ENCODE measurements around the gene QSER1. TPM values are rescaled to one million over a fixed set of nuclear protein-coding genes. Genes with fewer than 3 reads are reported as not detected.

Gene QSER1
- total and polyA plus RNA-seq, 4 donors, result 3.5 to 59.9 (median 10.6) TPM

DNA sequence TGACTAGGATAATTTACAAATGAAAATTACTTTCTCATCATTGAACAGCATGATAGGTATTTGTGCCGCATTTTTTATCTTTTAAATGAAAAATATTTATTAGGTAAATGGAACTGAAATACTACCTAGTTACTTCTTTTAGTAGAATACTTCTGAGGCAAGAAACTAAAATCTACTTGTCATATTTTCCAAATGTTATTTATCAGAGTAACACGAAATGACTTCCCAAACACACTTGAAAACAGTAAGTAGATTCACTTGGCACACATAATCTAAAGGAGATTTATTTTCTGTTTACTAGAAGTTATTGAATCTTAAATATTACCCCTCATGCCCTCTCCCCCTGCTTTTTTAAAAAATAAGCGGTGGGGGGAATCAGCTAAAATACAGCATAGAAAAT lies 2.3 kb downstream of the QSER1 start:
- DNase-seq (peak in 2 of 3 donors; percentile 54 to 62), ATAC-seq (ENCODE audit: insufficient read depth, low FRiP score) (no peak)
- no peak for TF ChIP-seq CTCF (IDR thresholded peaks at IDR 0.05; ENCODE audit: control extremely low read depth, extremely low read depth)
- Histone ChIP-seq H3K4me3 (no peak overlapping the region), H3K27ac (ENCODE audit: low read depth in 1 of 2, low read length in 1 of 2) (no peak overlapping the region), H3K4me1 (ENCODE audit: control insufficient read depth in 5 of 5, insufficient read depth in 5 of 5, low read length in 5 of 5) (peaks cover 0 to 28% (median 0%) of the 10 kb centered on the region in 5 donors), H3K27me3 (ENCODE audit: control insufficient read depth in 3 of 3, insufficient read depth in 3 of 3, low read length in 2 of 3) (no peaks in the 10 kb centered on the region), H3K9me3 (ENCODE audit: control insufficient read depth in 4 of 4, insufficient read depth in 3 of 4, low read length in 3 of 4) (no peaks in the 10 kb centered on the region), H3K36me3 (ENCODE audit: control insufficient read depth in 4 of 4, insufficient read depth in 4 of 4, low read length in 4 of 4) (peaks cover 0 to 5% (median 0%) of the 10 kb centered on the region in 4 donors), H3K9ac (ENCODE audit: insufficient read depth in 1 of 2, low read length in 2 of 2) (peak overlapping the region in 1 of 2 donors; percentile 87)
- 75 to 85% methylated on average over 3 of the region's 3 CpGs for WGBS, 2 donors

DNA sequence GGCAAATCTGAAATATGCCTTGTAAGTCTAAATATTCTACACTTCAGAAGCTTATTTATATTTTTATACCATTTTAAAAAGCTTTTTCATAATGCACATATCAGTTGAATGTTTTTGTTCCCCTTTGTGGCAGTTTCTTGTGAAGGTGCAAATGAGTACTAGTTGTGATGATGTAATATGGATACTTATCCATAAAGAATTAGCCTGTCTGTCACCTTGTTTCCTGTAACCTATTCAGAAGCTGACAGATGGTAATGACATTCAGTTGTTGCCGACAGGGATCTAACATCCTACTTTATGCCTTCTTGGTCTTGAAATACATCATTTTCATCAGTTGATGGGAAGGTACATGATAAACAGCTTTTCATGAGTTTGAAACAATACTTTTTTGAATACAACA lies 2.9 kb downstream of the QSER1 start:
- H3K4me3 ChIP-seq, result no peak overlapping the region
- ATAC-seq (ENCODE audit: insufficient read depth, low FRiP score) (no peak), DNase-seq (peak in 1 of 3 donors; percentile 18)
- H3K36me3 ChIP-seq (ENCODE audit: control insufficient read depth in 4 of 4, insufficient read depth in 4 of 4, low read length in 4 of 4), result peaks cover 0 to 5% (median 0%) of the 10 kb centered on the region in 4 donors
- no peak overlapping the region for H3K27ac ChIP-seq (ENCODE audit: low read depth in 1 of 2, low read length in 1 of 2)
- no peak overlapping the region for H3K9ac ChIP-seq (ENCODE audit: insufficient read depth in 1 of 2, low read length in 2 of 2)
- no peak for TF ChIP-seq CTCF (IDR thresholded peaks at IDR 0.05; ENCODE audit: control extremely low read depth, extremely low read depth)
- no peaks in the 10 kb centered on the region for H3K9me3 ChIP-seq (ENCODE audit: control insufficient read depth in 4 of 4, insufficient read depth in 3 of 4, low read length in 3 of 4)
- 64 to 71% methylated on average over 1 of the region's 1 CpG for WGBS, 2 donors
- no peaks in the 10 kb centered on the region for H3K27me3 ChIP-seq (ENCODE audit: control insufficient read depth in 3 of 3, insufficient read depth in 3 of 3, low read length in 2 of 3)
- peaks cover 0 to 28% (median 0%) of the 10 kb centered on the region in 5 donors for H3K4me1 ChIP-seq (ENCODE audit: control insufficient read depth in 5 of 5, insufficient read depth in 5 of 5, low read length in 5 of 5)

DNA sequence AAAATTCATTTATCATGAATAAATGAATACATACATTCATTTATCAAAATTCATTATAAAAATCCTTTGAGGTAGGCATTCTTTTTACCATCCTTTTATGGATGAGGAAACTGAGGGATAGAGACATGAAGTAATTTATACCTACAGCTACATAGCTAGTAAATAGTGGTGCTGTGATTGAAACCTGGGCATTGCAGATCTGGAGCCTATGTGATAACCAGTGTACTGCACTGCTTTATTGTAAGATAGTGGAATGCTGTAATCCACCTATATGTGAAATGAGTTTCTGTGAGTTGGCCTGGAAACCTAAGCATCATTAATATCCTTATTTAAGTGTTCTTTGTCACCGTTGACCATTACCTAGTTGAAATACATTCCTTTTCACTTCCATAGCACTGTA lies 4.5 kb downstream of the QSER1 start:
- ATAC-seq (ENCODE audit: insufficient read depth, low FRiP score) (no peak), DNase-seq (no peak)
- Histone ChIP-seq H3K4me3 (no peak overlapping the region), H3K9ac (ENCODE audit: insufficient read depth in 1 of 2, low read length in 2 of 2) (no peak overlapping the region), H3K36me3 (ENCODE audit: control insufficient read depth in 4 of 4, insufficient read depth in 4 of 4, low read length in 4 of 4) (peaks cover 0 to 5% (median 0%) of the 10 kb centered on the region in 4 donors), H3K4me1 (ENCODE audit: control insufficient read depth in 5 of 5, insufficient read depth in 5 of 5, low read length in 5 of 5) (peaks cover 0 to 15% (median 4%) of the 10 kb centered on the region in 5 donors), H3K27me3 (ENCODE audit: control insufficient read depth in 3 of 3, insufficient read depth in 3 of 3, low read length in 2 of 3) (no peaks in the 10 kb centered on the region), H3K27ac (ENCODE audit: low read depth in 1 of 2, low read length in 1 of 2) (no peak overlapping the region), H3K9me3 (ENCODE audit: control insufficient read depth in 4 of 4, insufficient read depth in 3 of 4, low read length in 3 of 4) (no peaks in the 10 kb centered on the region)
- TF ChIP-seq CTCF (IDR thresholded peaks at IDR 0.05; ENCODE audit: control extremely low read depth, extremely low read depth), result no peak
- WGBS, 2 donors, result 75 to 78% methylated on average over 1 of the region's 1 CpG

DNA sequence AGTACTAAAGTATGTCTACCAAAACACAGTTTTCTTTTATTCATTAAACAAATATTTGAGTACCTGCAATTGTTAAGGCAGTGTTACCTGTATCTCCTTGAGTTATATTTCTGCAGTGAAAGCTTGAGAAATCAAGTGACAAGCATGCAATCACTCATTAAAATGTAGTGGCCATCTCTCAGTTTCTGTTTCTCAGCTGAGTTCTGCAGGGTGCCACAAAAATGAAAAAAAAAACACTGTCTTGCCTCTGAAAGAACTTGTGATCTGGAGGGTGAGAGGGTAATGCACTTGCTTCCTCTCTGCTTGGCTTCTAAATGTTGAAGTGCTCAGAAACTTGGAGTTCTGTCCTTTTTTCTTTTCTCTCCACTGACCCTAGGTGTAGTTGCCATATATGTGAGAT lies 6.8 kb downstream of the QSER1 start:
- H3K9me3 ChIP-seq (ENCODE audit: control insufficient read depth in 4 of 4, insufficient read depth in 3 of 4, low read length in 3 of 4), result no peaks in the 10 kb centered on the region
- TF ChIP-seq CTCF (IDR thresholded peaks at IDR 0.05; ENCODE audit: control extremely low read depth, extremely low read depth), result no peak
- no peaks in the 10 kb centered on the region for H3K27me3 ChIP-seq (ENCODE audit: control insufficient read depth in 3 of 3, insufficient read depth in 3 of 3, low read length in 2 of 3)
- no peak overlapping the region for H3K4me3 ChIP-seq
- no peak for DNase-seq
- no peak overlapping the region for H3K9ac ChIP-seq (ENCODE audit: insufficient read depth in 1 of 2, low read length in 2 of 2)
- ATAC-seq (ENCODE audit: insufficient read depth, low FRiP score), result no peak
- peaks cover 0 to 5% (median 0%) of the 10 kb centered on the region in 4 donors for H3K36me3 ChIP-seq (ENCODE audit: control insufficient read depth in 4 of 4, insufficient read depth in 4 of 4, low read length in 4 of 4)
- H3K27ac ChIP-seq (ENCODE audit: low read depth in 1 of 2, low read length in 1 of 2), result no peak overlapping the region
- H3K4me1 ChIP-seq (ENCODE audit: control insufficient read depth in 5 of 5, insufficient read depth in 5 of 5, low read length in 5 of 5), result peaks cover 0 to 15% (median 4%) of the 10 kb centered on the region in 5 donors

All from lung (tissue), 12 donors.